HepG2 (cell line): ENCODE results near the gene SF3A2. TPM values are rescaled to one million over a fixed set of nuclear protein-coding genes. Genes with fewer than 3 reads are reported as not detected.
A peak's percentile ranks its signal among the peaks of the same experiment; 100 is the strongest.

Source experiments
- ATM ChIP-seq: fragments of 450-650 bp; IDR thresholded peaks from 2 replicates; pipeline ENCODE4 v1.7.1; 2017; ENCODE audit warnings: mild to moderate bottlenecking, borderline replicate concordance
- DNMT1 ChIP-seq: sonication (generic); formaldehyde crosslinking; IDR thresholded peaks from 2 replicates; pipeline ENCODE4 v1.5.1; 2020; ENCODE audit warnings: mild to moderate bottlenecking, missing genetic modification reagents
- EED ChIP-seq: sonication (generic); formaldehyde crosslinking; IDR thresholded peaks from 2 replicates; pipeline ENCODE4 v1.5.0; 2020; ENCODE audit warnings: mild to moderate bottlenecking, missing genetic modification reagents
- ELF3 ChIP-seq: IDR thresholded peaks from 2 replicates; pipeline ENCODE4 v1.6.1; 2016; ENCODE audit warnings: missing genetic modification reagents, missing compliant biosample characterization
- KLF6 ChIP-seq: IDR thresholded peaks from 2 replicates; pipeline ENCODE4 v1.8.0; 2016; ENCODE audit warnings: missing biosample characterization, missing genetic modification reagents
- MATR3 ChIP-seq: sonication (generic); formaldehyde crosslinking; IDR thresholded peaks from 2 replicates; pipeline ENCODE4 v1.4.0; 2020; ENCODE audit warnings: missing genetic modification reagents
- MEF2D ChIP-seq: sonication (generic); formaldehyde crosslinking; IDR thresholded peaks from 2 replicates; pipeline ENCODE4 v1.5.1; 2020; ENCODE audit warnings: mild to moderate bottlenecking, missing genetic modification reagents
- SPEN ChIP-seq: sonication (generic); formaldehyde crosslinking; IDR thresholded peaks from 2 replicates; pipeline ENCODE4 v1.5.1; 2020; ENCODE audit warnings: low read depth, mild to moderate bottlenecking, missing genetic modification reagents
- TARDBP ChIP-seq: sonication (generic); formaldehyde crosslinking; IDR thresholded peaks from 2 replicates; pipeline ENCODE4 v1.8.0; 2022; ENCODE audit warnings: mild to moderate bottlenecking, missing genetic modification reagents
- ZBTB7B ChIP-seq: sonication (generic); formaldehyde crosslinking; IDR thresholded peaks from 2 replicates; pipeline ENCODE4 v1.4.0; 2020; ENCODE audit warnings: missing genetic modification reagents
- ZFP41 ChIP-seq: sonication (generic); formaldehyde crosslinking; IDR thresholded peaks from 2 replicates; pipeline ENCODE4 v1.4.0; 2020; ENCODE audit warnings: mild to moderate bottlenecking, missing genetic modification reagents, borderline replicate concordance
- ZNF607 ChIP-seq: sonication (generic); formaldehyde crosslinking; IDR thresholded peaks from 2 replicates; pipeline ENCODE4 v1.5.1; 2020; ENCODE audit warnings: missing genetic modification reagents, mild to moderate bottlenecking, borderline replicate concordance
- ZNF83 ChIP-seq: sonication (generic); formaldehyde crosslinking; IDR thresholded peaks from 2 replicates; pipeline ENCODE4 v1.4.0; 2020; ENCODE audit warnings: missing genetic modification reagents, mild to moderate bottlenecking, borderline replicate concordance
- polyA plus RNA-seq, 8 experiments: library from polyadenylated mRNA; depleted of rRNA in 3 of 8; stranded (reverse) in 7 of 8; unstranded in 1 of 8; fragments of >200 nt; fragmentation: Illumina TruSeq in 4 of 8; extraction: Trizol in 4 of 8; gene quantifications; 2 replicates each; pipeline versions ENCODE4 v1.2.1 to v1.2.3, GENCODE V29; 2011 to 2016; ENCODE audit warnings: low read depth in 4 of 8, missing spikeins in 1 of 8, mixed read lengths in 1 of 8; ENCODE audit not compliant: insufficient read depth in 1 of 8
- total RNA-seq, 5 experiments: library from RNA; depleted of rRNA; stranded (reverse); fragments of >200 nt; fragmentation: Illumina TruSeq; extraction: Trizol; gene quantifications; 2 replicates each; pipeline ENCODE4 v1.2.3, GENCODE V29; 2016; ENCODE audit warnings: low read depth in 1 of 5
- TF ChIP-seq, protein P1 (sequence below), 2 experiments: sonication (generic) in 1 of 2; formaldehyde crosslinking in 1 of 2; IDR thresholded peaks; 2 replicates each; pipeline versions ENCODE4 v1.4.0 to v1.6.1; 2018 to 2020; ENCODE audit warnings: missing genetic modification reagents in 2 of 2, borderline replicate concordance in 1 of 2, low read depth in 1 of 2, mild to moderate bottlenecking in 1 of 2, missing biosample characterization in 1 of 2
- TF ChIP-seq, protein P2 (sequence below), 2 experiments: fragments of 450-650 bp in 1 of 2; sonication (generic) in 1 of 2; formaldehyde crosslinking; IDR thresholded peaks; 2 replicates each; pipeline versions ENCODE4 v1.5.0 to v1.8.0; 2020 to 2022; ENCODE audit warnings: mild to moderate bottlenecking in 1 of 2, missing genetic modification reagents in 1 of 2
- TF ChIP-seq, protein P3 (sequence below): sonication (generic); formaldehyde crosslinking; IDR thresholded peaks from 2 replicates; pipeline ENCODE4 v1.4.0; 2020; ENCODE audit warnings: missing genetic modification reagents, mild to moderate bottlenecking, borderline replicate concordance

SF3A2 gene
- total and polyA plus RNA-seq, 2 of the 13 experiments (the other 11 are each of a cell fraction or from before 2014, with no cell fraction given) = 8.6 to 8.8 TPM

DNA sequence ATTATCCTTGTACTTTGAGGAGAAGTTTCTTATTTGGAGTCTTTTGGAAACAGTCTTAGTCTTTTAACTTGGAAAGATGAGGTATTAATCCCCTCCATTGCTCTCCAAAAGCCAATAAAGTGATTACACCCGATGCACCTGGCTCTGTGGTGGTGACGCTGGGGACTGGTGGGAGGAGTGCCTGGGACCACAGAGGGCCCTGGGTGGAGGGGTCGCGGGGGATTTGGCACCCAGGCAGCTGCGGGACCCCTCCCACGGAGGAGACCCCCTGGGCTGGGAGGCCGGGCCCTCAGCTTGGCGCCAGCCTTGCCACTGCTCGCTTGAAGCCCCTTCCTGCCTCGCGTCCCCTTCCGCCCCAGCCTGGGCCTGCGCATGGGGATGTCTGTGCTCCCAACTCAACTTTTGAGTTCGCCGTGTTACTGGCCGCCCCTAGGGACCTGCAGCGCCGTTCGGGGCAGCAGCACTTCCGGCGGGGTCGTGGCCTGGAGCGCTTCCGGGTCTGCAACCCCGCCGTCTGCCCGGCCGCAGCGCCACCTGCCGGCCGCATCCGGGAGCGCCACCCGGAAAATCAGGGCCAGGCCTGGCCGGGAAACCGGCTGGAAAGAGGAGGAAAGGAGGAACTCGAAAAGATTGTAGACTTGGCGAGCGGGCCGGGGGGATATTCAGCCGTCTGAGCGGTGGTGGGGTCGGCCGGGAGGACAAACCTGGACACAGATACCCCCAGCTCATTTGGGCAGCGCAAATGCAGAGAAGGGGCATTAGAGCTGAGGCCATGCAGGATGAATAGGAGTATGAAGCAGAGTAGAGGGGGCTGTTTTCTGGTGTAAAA, 36.9 kb downstream of the SF3A2 start (continued):
- TF ChIP-seq, protein P1, sequence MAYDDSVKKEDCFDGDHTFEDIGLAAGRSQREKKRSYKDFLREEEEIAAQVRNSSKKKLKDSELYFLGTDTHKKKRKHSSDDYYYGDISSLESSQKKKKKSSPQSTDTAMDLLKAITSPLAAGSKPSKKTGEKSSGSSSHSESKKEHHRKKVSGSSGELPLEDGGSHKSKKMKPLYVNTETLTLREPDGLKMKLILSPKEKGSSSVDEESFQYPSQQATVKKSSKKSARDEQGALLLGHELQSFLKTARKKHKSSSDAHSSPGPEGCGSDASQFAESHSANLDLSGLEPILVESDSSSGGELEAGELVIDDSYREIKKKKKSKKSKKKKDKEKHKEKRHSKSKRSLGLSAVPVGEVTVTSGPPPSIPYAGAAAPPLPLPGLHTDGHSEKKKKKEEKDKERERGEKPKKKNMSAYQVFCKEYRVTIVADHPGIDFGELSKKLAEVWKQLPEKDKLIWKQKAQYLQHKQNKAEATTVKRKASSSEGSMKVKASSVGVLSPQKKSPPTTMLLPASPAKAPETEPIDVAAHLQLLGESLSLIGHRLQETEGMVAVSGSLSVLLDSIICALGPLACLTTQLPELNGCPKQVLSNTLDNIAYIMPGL (CRISPR knock-in tag; IDR thresholded peaks at IDR 0.05; ENCODE audit: borderline replicate concordance in 1 of 2, low read depth in 1 of 2) = peak; percentile 62 to 86; a peak in 3 of 4 replicates
- TF ChIP-seq ZBTB7B (CRISPR knock-in tag) (peak; percentile 85), ZFP41 (CRISPR knock-in tag) (0 out of 2 replicates have a peak, but pooled peaks have one; percentile 32), DNMT1 (0 out of 2 replicates have a peak, but pooled peaks have one; percentile 54), MATR3 (CRISPR knock-in tag) (no peak), SPEN (CRISPR knock-in tag) (peak; percentile 64), ELF3 (CRISPR knock-in tag) (peak; percentile 94), ATM (no peak), EED (peak; percentile 70), KLF6 (CRISPR knock-in tag) (peak; percentile 46; the same call in 1 of the 2 replicates), ZNF607 (CRISPR knock-in tag) (peak; percentile 35; the same call in 1 of the 2 replicates), MEF2D (CRISPR knock-in tag) (0 out of 2 replicates have a peak, but pooled peaks have one; percentile 20), TARDBP (no peak), ZNF83 (CRISPR knock-in tag) (0 out of 2 replicates have a peak, but pooled peaks have one; percentile 48)
- TF ChIP-seq, protein P2, sequence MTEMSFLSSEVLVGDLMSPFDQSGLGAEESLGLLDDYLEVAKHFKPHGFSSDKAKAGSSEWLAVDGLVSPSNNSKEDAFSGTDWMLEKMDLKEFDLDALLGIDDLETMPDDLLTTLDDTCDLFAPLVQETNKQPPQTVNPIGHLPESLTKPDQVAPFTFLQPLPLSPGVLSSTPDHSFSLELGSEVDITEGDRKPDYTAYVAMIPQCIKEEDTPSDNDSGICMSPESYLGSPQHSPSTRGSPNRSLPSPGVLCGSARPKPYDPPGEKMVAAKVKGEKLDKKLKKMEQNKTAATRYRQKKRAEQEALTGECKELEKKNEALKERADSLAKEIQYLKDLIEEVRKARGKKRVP (CRISPR knock-in tag; IDR thresholded peaks at IDR 0.05) = peak in 1 of 2 experiments; percentile 59; a peak in 1 of 4 replicates
- TF ChIP-seq, protein P3, sequence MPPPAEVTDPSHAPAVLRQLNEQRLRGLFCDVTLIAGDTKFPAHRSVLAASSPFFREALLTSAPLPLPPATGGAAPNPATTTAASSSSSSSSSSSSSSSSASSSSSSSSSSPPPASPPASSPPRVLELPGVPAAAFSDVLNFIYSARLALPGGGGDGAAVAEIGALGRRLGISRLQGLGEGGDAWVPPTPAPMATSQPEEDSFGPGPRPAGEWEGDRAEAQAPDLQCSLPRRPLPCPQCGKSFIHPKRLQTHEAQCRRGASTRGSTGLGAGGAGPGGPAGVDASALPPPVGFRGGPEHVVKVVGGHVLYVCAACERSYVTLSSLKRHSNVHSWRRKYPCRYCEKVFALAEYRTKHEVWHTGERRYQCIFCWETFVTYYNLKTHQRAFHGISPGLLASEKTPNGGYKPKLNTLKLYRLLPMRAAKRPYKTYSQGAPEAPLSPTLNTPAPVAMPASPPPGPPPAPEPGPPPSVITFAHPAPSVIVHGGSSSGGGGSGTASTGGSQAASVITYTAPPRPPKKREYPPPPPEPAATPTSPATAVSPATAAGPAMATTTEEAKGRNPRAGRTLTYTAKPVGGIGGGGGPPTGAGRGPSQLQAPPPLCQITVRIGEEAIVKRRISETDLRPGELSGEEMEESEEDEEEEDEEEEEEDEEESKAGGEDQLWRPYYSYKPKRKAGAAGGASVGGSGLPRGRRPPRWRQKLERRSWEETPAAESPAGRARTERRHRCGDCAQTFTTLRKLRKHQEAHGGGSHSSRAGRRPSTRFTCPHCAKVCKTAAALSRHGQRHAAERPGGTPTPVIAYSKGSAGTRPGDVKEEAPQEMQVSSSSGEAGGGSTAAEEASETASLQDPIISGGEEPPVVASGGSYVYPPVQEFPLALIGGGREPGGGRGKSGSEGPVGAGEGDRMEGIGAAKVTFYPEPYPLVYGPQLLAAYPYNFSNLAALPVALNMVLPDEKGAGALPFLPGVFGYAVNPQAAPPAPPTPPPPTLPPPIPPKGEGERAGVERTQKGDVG (CRISPR knock-in tag) = peak; percentile 77; the same call in 1 of the 2 replicates
